Measurements from ENCODE around the gene MOB3A. TPM values are rescaled to one million over a fixed set of nuclear protein-coding genes. Genes with fewer than 3 reads are reported as not detected.
"Not testable (repeated sequence)": the region's sequence is repeated elsewhere in the genome, so short reads cannot be mapped to it uniquely, and the experiment has no call there.

Gene MOB3A
- total RNA-seq, 1 donor from 2014 or later: 45.5 TPM

- Mint-ChIP-seq H3K27me3 (ENCODE audit: low read depth) (no peaks in the 10 kb centered on the region), H3K9me3 (ENCODE audit: low read depth) (no peaks in the 10 kb centered on the region), H3K27ac (ENCODE audit: unreplicated experiment) (peak overlapping the region; percentile 87), H3K4me3 (ENCODE audit: unreplicated experiment) (peak overlapping the region; percentile 73), H3K4me1 (ENCODE audit: low read depth) (peaks cover 28% of the 10 kb centered on the region), H3K36me3 (ENCODE audit: low read depth) (peaks cover 6% of the 10 kb centered on the region)
- DNase-seq (ENCODE audit: low spot score): no peak
- TF ChIP-seq CTCF (IDR thresholded peaks at IDR 0.05): peak; percentile 58
Observed at GRCh38 chr19:2097203-2097885, 1.2 kb upstream of the MOB3A start.

- DNase-seq (ENCODE audit: low spot score): peak; percentile 99
- peak within 1 kb of the TSS; percentile 95 for H3K27ac Mint-ChIP-seq (ENCODE audit: unreplicated experiment)
Observed at GRCh38 chr19:2096480-2097202, 515 bp upstream of the MOB3A start, which contains the start of gene IZUMO4. IZUMO4 (plus strand) TSS chr19:2096915; CDS start chr19:2096946, 31 bp downstream.

GRCh38 chr19:2091926-2092525, 4.1 kb downstream of the MOB3A start:
- not testable (repeated sequence) for DNase-seq (ENCODE audit: low spot score); H3K27me3 Mint-ChIP-seq (ENCODE audit: low read depth); H3K27ac Mint-ChIP-seq (ENCODE audit: unreplicated experiment); H3K36me3 Mint-ChIP-seq (ENCODE audit: low read depth); H3K9me3 Mint-ChIP-seq (ENCODE audit: low read depth); H3K4me3 Mint-ChIP-seq (ENCODE audit: unreplicated experiment)
- peaks cover 53% of the 10 kb centered on the region for H3K4me1 Mint-ChIP-seq (ENCODE audit: low read depth)

More at GRCh38 chr19:2096480-2097202, 515 bp upstream of the MOB3A start, which contains the start of gene IZUMO4:
- TF ChIP-seq CTCF (IDR thresholded peaks at IDR 0.05): peak; percentile 75
- peak within 1 kb of the TSS; percentile 92 for H3K4me3 Mint-ChIP-seq (ENCODE audit: unreplicated experiment)
- H3K27me3 Mint-ChIP-seq (ENCODE audit: low read depth): no peaks in the 10 kb centered on the region
- H3K4me1 Mint-ChIP-seq (ENCODE audit: low read depth): peaks cover 28% of the 10 kb centered on the region
- no peaks in the 10 kb centered on the region for H3K9me3 Mint-ChIP-seq (ENCODE audit: low read depth)
- H3K36me3 Mint-ChIP-seq (ENCODE audit: low read depth): peaks cover under 1% of the 10 kb centered on the region

GRCh38 chr19:2089727-2090053, 6.4 kb downstream of the MOB3A start:
- Mint-ChIP-seq H3K36me3 (ENCODE audit: low read depth) (peaks cover 3% of the 10 kb centered on the region), H3K9me3 (ENCODE audit: low read depth) (no peaks in the 10 kb centered on the region), H3K27ac (ENCODE audit: unreplicated experiment) (peak overlapping the region; percentile 87), H3K4me3 (ENCODE audit: unreplicated experiment) (no peak overlapping the region), H3K27me3 (ENCODE audit: low read depth) (no peaks in the 10 kb centered on the region), H3K4me1 (ENCODE audit: low read depth) (peaks cover 51% of the 10 kb centered on the region)
- no peak for DNase-seq (ENCODE audit: low spot score)
- TF ChIP-seq CTCF (IDR thresholded peaks at IDR 0.05): no peak

- H3K36me3 Mint-ChIP-seq (ENCODE audit: low read depth): peaks cover 3% of the 10 kb centered on the region
- peaks cover 46% of the 10 kb centered on the region for H3K4me1 Mint-ChIP-seq (ENCODE audit: low read depth)
- DNase-seq (ENCODE audit: low spot score): no peak
- H3K4me3 Mint-ChIP-seq (ENCODE audit: unreplicated experiment): no peak overlapping the region
- no peaks in the 10 kb centered on the region for H3K27me3 Mint-ChIP-seq (ENCODE audit: low read depth)
- H3K9me3 Mint-ChIP-seq (ENCODE audit: low read depth): no peaks in the 10 kb centered on the region
- TF ChIP-seq CTCF (IDR thresholded peaks at IDR 0.05): no peak
- H3K27ac Mint-ChIP-seq (ENCODE audit: unreplicated experiment): peak overlapping the region; percentile 87
Observed at GRCh38 chr19:2089001-2089711, 7.0 kb downstream of the MOB3A start.
